Spleen (tissue), 11 donors: ENCODE results near the gene CBX2. TPM values are rescaled to one million over a fixed set of nuclear protein-coding genes. Genes with fewer than 3 reads are reported as not detected.

Experiments used
- DNase-seq: peaks from one replicate; pipeline ENCODE4 v3.0.0-alpha.2; 2020
- H3K27ac ChIP-seq, 8 donors: fragments of 200-600 bp; sonication (generic) in 7 of 8; 1 replicate in 4 of 8; 2 replicates in 4 of 8; pipeline versions ENCODE4 v1.5.0 to v1.8.0; 2016 to 2021; ENCODE audit warnings: inconsistent platforms in 4 of 8, mild to moderate bottlenecking in 4 of 8, moderate library complexity in 1 of 8
- H3K27me3 ChIP-seq, 7 donors: fragments of 200-600 bp; sonication (generic) in 6 of 7; replicated peaks in 1 of 7; 1 replicate in 4 of 7; 2 replicates in 3 of 7; pipeline versions ENCODE4 v1.5.0 to v1.8.0; 2016 to 2021; ENCODE audit warnings: inconsistent platforms in 3 of 7, mild to moderate bottlenecking in 1 of 7
- H3K36me3 ChIP-seq, 6 donors: fragments of 200-600 bp; sonication (generic) in 5 of 6; 1 replicate in 4 of 6; 2 replicates in 2 of 6; pipeline versions ENCODE4 v1.5.0 to v1.8.0; 2016 to 2021; ENCODE audit warnings: inconsistent platforms in 2 of 6
- H3K4me1 ChIP-seq, 6 donors: fragments of 200-600 bp; sonication (generic) in 5 of 6; 1 replicate in 3 of 6; 2 replicates in 3 of 6; pipeline versions ENCODE4 v1.5.0 to v1.8.0; 2016 to 2021; ENCODE audit warnings: inconsistent platforms in 3 of 6
- H3K4me3 ChIP-seq, 8 donors: fragments of 200-600 bp; sonication (generic) in 7 of 8; 1 replicate in 4 of 8; 2 replicates in 4 of 8; pipeline versions ENCODE4 v1.5.0 to v1.8.0; 2016 to 2021; ENCODE audit warnings: inconsistent platforms in 4 of 8, mild to moderate bottlenecking in 4 of 8, moderate library complexity in 2 of 8
- H3K9me3 ChIP-seq, 8 donors: fragments of 200-600 bp; sonication (generic) in 7 of 8; 1 replicate in 4 of 8; 2 replicates in 4 of 8; pipeline versions ENCODE4 v1.5.0 to v1.8.0; 2016 to 2021; ENCODE audit warnings: inconsistent platforms in 4 of 8
- POLR2A ChIP-seq, 3 donors: fragments of 450-650 bp; IDR thresholded peaks; one replicate each; pipeline ENCODE4 v1.5.1; 2017; ENCODE audit warnings: antibody characterized with exemption in 3 of 3, mild to moderate bottlenecking in 1 of 3
- POLR2AphosphoS5 ChIP-seq, 3 donors: sonication (generic); formaldehyde crosslinking; IDR thresholded peaks; one replicate each; pipeline ENCODE4 v1.5.1; 2017; ENCODE audit warnings: antibody characterized with exemption in 3 of 3
- WGBS, 5 donors: extraction: QIAGEN DNeasy Blood & Tissue Kit in 3 of 5; methylation state at CpG; one replicate each; pipeline versions ENCODE4 v1.1.5 to v1.1.7; 2013 to 2018; 5-methylcytosine and 5-hydroxymethylcytosine counted together
- intact Hi-C: fragments of 100-400 bp; cut with DNase I; formaldehyde crosslinking; loops from one replicate; pipeline ENCODE4 v1.15.0; 2023; ENCODE audit warnings: low total_unique reads
- polyA plus RNA-seq, 3 donors: library from polyadenylated mRNA; stranded (reverse); fragments of 200-250 nt; gene quantifications; one replicate each; pipeline ENCODE4 v1.2.1, GENCODE V29; 2013
- total RNA-seq, 7 donors: library from RNA; depleted of rRNA in 3 of 7; stranded (reverse); fragments of >200 nt in 3 of 7; fragmentation: NEBNext Ultra II Directional in 4 of 7; extraction: Animal tissue kit (Norgen Biotek cat#: 25700) in 4 of 7; gene quantifications; one replicate each; pipeline versions ENCODE4 v1.1.0 to v1.2.1, GENCODE V29; 2016 to 2021
- TF ChIP-seq, protein P1 (sequence below), 11 experiments: fragments of 200-600 bp in 7 of 11; fragments of 450-650 bp in 4 of 11; sonication (generic) in 4 of 11; IDR thresholded peaks in 8 of 11; conservative IDR thresholded peaks in 3 of 11; 1 replicate in 7 of 11; 2 replicates in 4 of 11; pipeline versions ENCODE4 v1.4.0 to v1.8.0; 2016 to 2021; ENCODE audit warnings: antibody characterized with exemption in 11 of 11, inconsistent platforms in 4 of 11, mild to moderate bottlenecking in 1 of 11
- donor health status: healthy with polysubstance abuse.
- donor health status: DM: no; HTN: no; CAD: no; lungs with moderate emphysema.
- donor health status: DM: no; HTN: no; CAD: no.
- donor health status: Bipolar disorder and iron deficiency.
- donor health status: healthy.
- donor health status: DM: no; HTN: no; CAD: no.
- donor health status: DM: yes; HTN: yes; CAD: no.

The CBX2 gene
- total and polyA plus RNA-seq, 10 donors, result 0.48 to 6.2 (median 3.3) TPM

DNA sequence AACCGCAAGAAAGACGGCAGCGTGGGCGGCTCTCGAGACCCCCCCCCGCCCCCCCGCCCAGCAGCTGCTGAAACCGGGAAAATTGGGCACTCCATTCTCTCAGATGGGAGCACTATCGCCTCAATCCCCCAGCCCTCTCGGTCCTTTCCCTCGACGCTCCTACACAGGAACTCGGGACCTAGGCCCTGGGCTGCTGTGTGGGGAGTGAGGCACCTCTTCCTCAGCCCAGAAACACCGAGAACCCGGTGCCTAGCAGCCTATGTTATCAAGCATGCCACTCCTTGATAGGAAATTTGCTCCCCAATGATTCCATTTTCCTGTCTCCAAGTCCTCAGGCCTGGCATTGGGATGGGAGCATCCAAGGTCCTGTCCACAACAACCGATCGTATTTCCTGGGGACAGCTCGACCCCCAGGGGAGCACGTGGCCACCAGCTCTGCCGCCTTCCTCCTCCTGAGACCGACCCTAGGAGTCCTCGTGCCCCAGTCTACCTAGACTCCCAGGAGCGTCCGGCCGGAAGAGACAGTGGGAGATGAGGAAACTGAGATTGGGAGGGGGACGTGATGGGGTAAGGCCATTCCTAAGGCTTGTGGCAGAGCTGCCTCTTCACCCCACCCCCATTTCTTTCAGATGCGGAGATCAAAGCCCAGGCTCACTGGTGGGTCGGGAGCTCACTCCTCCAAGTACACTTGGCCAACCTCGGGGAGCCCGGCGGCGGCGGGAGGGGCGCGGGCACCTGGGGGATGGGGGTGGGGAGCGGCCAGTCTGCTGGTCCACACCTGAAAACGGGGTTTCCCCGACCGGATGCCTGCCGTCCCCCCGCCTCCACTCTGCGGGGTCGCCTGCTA, 36.4 kb downstream of the CBX2 start:
- Histone ChIP-seq H3K4me1 (peaks cover 31 to 64% (median 51%) of the 10 kb centered on the region in 6 donors), H3K36me3 (no peaks in the 10 kb centered on the region), H3K4me3 (peak overlapping the region in 5 of 8 donors; percentile 6 to 68 (median 19)), H3K27ac (no peak overlapping the region), H3K9me3 (no peaks in the 10 kb centered on the region), H3K27me3 (peaks cover 27 to 97% (median 78%) of the 10 kb centered on the region in 7 donors)
- no peak for DNase-seq
- 4 to 10% (median 7%) methylated on average over 33 to 43 of the region's 43 CpGs for WGBS, 5 donors
- TF ChIP-seq POLR2AphosphoS5 (IDR thresholded peaks at IDR 0.05) (no peak), POLR2A (IDR thresholded peaks at IDR 0.05) (no peak)
- TF ChIP-seq, protein P1, sequence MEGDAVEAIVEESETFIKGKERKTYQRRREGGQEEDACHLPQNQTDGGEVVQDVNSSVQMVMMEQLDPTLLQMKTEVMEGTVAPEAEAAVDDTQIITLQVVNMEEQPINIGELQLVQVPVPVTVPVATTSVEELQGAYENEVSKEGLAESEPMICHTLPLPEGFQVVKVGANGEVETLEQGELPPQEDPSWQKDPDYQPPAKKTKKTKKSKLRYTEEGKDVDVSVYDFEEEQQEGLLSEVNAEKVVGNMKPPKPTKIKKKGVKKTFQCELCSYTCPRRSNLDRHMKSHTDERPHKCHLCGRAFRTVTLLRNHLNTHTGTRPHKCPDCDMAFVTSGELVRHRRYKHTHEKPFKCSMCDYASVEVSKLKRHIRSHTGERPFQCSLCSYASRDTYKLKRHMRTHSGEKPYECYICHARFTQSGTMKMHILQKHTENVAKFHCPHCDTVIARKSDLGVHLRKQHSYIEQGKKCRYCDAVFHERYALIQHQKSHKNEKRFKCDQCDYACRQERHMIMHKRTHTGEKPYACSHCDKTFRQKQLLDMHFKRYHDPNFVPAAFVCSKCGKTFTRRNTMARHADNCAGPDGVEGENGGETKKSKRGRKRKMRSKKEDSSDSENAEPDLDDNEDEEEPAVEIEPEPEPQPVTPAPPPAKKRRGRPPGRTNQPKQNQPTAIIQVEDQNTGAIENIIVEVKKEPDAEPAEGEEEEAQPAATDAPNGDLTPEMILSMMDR (IDR thresholded peaks at IDR 0.05 in 8 of 11, conservative IDR thresholded peaks at IDR 0.05 in 3 of 11), result no peak
- intact Hi-C loops, result no loop called here

DNA sequence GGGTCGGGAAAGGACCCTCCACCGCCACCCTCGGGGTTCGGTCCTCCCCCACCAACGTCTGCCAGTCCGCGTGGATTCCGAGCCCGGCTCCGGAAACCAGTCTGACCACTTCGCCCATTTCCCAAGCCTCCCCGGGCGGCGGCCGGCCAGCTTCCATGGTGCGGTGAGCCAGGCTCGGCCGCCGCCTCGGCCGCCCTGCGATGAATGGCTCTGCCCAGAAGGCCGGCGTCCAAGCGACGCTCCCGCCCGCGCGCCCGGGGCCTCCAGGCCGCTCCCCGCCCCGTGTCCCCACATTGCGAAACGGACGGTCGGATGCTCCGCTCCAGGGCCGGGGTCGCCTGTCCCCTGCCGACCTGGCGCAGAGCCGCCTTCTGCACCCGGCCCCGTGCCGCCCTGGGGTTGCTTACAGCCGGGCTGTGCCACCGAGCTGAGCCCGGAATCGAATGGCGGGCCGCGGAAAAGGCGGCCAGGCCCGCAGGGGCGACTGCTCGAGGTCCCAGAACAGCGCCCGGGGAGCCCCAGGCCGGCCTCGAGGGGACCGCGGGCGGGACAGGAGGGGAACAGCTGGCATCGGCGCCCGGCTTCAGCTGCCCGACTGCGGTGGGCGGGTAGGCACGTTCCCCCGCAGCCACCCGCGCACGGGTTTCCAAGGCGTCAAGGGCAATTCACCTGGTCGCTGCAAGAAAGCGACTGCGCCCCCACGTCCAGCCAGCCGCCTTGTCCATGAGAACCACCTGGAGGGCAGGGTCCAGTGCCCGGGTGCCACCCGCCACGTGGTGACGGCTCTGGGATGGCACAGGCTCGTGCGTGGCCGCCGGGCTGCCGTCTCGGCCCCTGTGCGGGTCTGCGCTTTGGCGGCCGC, 37.3 kb downstream of the CBX2 start:
- intact Hi-C loops, result no loop called here
- H3K27me3 ChIP-seq, result peaks cover 27 to 88% (median 72%) of the 10 kb centered on the region in 7 donors

DNA sequence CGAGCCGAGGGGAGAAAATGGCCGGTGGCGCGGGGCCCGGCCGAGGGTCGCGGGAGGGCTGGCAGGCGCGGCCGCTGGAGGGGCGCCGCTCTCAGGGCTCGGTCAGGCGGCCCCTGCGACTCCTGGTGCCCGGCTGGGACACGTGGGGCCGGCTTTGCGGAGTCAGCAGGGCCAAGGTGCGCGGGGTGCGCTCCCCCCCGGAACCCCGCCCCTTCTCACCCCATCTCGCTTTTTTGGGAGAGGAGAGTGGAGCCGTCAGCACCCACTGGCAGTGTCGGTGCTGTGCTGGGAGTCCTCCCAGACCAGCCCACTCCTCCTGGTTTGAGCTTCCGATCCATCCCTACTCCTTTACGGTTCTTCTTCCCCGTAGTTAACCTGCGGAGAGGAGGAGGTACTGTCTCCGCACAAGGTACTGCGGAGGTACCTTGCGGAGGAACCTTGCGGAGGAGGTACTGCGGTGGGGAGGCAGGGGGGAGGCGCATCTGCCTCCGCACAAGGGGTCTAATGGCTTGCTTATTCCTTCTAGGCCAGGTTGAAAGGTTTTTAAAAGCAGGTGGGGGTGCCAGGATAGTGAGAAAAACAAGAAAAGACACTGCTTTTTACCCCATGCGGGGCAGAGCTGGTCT, 38.0 kb downstream of the CBX2 start:
- TF ChIP-seq POLR2AphosphoS5 (IDR thresholded peaks at IDR 0.05) (no peak), POLR2A (IDR thresholded peaks at IDR 0.05) (no peak)
- TF ChIP-seq, protein P1 (IDR thresholded peaks at IDR 0.05 in 8 of 11, conservative IDR thresholded peaks at IDR 0.05 in 3 of 11), result no peak
- DNase-seq, result no peak
- Histone ChIP-seq H3K4me3 (peak overlapping the region in 1 of 8 donors; percentile 68), H3K27me3 (peaks cover 26 to 86% (median 65%) of the 10 kb centered on the region in 7 donors), H3K27ac (no peak overlapping the region), H3K9me3 (no peaks in the 10 kb centered on the region), H3K36me3 (no peaks in the 10 kb centered on the region), H3K4me1 (peaks cover 30 to 49% (median 43%) of the 10 kb centered on the region in 6 donors)
- intact Hi-C loops, result no loop called here
- 41 to 51% (median 44%) methylated on average over 26 to 41 of the region's 41 CpGs for WGBS, 5 donors

More for the DNA sequence above, 37.3 kb downstream of the CBX2 start:
- H3K27ac ChIP-seq, result no peak overlapping the region
- peaks cover 31 to 57% (median 48%) of the 10 kb centered on the region in 6 donors for H3K4me1 ChIP-seq
- H3K9me3 ChIP-seq, result no peaks in the 10 kb centered on the region
- WGBS, 5 donors, result 4 to 7% (median 4%) methylated on average over 29 to 96 of the region's 96 CpGs
- no peaks in the 10 kb centered on the region for H3K36me3 ChIP-seq
- peak overlapping the region in 6 of 8 donors; percentile 6 to 68 (median 16) for H3K4me3 ChIP-seq
- TF ChIP-seq, protein P1 (IDR thresholded peaks at IDR 0.05 in 8 of 11, conservative IDR thresholded peaks at IDR 0.05 in 3 of 11), result no peak
- TF ChIP-seq POLR2AphosphoS5 (IDR thresholded peaks at IDR 0.05), result peak in 1 of 3 donors; percentile 35
- no peak for DNase-seq
